Neural cell (in vitro differentiated cells): ENCODE results near the gene SLC6A19. TPM values are rescaled to one million over a fixed set of nuclear protein-coding genes. Genes with fewer than 3 reads are reported as not detected.

Source experiments
- H2AFZ ChIP-seq: fragments of 200-600, 300-800 bp; sonication (generic), shearing (Covaris generic); 2 replicates; pipeline ENCODE4 v1.6.0; 2014; ENCODE audit warnings: low read depth, mild to moderate bottlenecking, antibody characterized with exemption, low read length, moderate library complexity
- H3F3A ChIP-seq: fragments of 200-600 bp; shearing (Covaris generic); 2 replicates; pipeline ENCODE4 v1.6.1; 2016; ENCODE audit warnings: mild to moderate bottlenecking, moderate library complexity, mixed read lengths, antibody characterized with exemption, low read length; ENCODE audit not compliant: insufficient read depth, poor library complexity, severe bottlenecking
- H3K27ac ChIP-seq: fragments of 200-600, 300-800 bp; sonication (generic), shearing (Covaris generic); 2 replicates; pipeline ENCODE4 v1.5.1; 2014; ENCODE audit warnings: mild to moderate bottlenecking, low read length, moderate library complexity
- H3K27me3 ChIP-seq: fragments of 300-800, 200-600 bp; sonication (generic), shearing (Covaris generic); 2 replicates; pipeline ENCODE4 v1.6.0; 2014; ENCODE audit warnings: mild to moderate bottlenecking, low read depth, low read length, moderate library complexity; ENCODE audit not compliant: insufficient read depth
- H3K36me3 ChIP-seq: fragments of 300-800, 200-600 bp; sonication (generic), shearing (Covaris generic); 2 replicates; pipeline ENCODE4 v1.5.1; 2014; ENCODE audit warnings: mild to moderate bottlenecking, antibody characterized with exemption, low read length, moderate library complexity; ENCODE audit not compliant: insufficient read depth
- H3K4me2 ChIP-seq: fragments of 300-800, 200-600 bp; sonication (generic), shearing (Covaris generic); 2 replicates; pipeline ENCODE4 v1.6.0; 2014; ENCODE audit warnings: mild to moderate bottlenecking, low read length
- H3K4me3 ChIP-seq: fragments of 300-800, 200-600 bp; sonication (generic), shearing (Covaris generic); 2 replicates; pipeline ENCODE4 v1.5.1; 2014; ENCODE audit warnings: mild to moderate bottlenecking, low read length, moderate library complexity
- H3K79me2 ChIP-seq: fragments of 200-600 bp; shearing (Covaris generic); replicated peaks from 2 replicates; pipeline ENCODE4 v1.6.0; 2014; ENCODE audit warnings: mild to moderate bottlenecking, low read length, moderate library complexity; ENCODE audit not compliant: insufficient read depth
- H3K9ac ChIP-seq: fragments of 300-800, 200-600 bp; sonication (generic), shearing (Covaris generic); 2 replicates; pipeline ENCODE4 v1.6.1; 2016; ENCODE audit warnings: mild to moderate bottlenecking, low read length, mixed read lengths
- H3K9me2 ChIP-seq: fragments of 200-600 bp; shearing (Covaris generic); 2 replicates; pipeline ENCODE4 v1.6.1; 2016; ENCODE audit warnings: mild to moderate bottlenecking, low read length, mixed read lengths; ENCODE audit not compliant: insufficient read depth
- H3K9me3 ChIP-seq: fragments of 200-600, 300-800 bp; sonication (generic), shearing (Covaris generic); 2 replicates; pipeline ENCODE4 v1.6.1; 2016; ENCODE audit warnings: mild to moderate bottlenecking, mixed run types, low read length, moderate library complexity, mixed read lengths
- H4K20me1 ChIP-seq: fragments of 200-600 bp; shearing (Covaris generic); 2 replicates; pipeline ENCODE4 v1.6.1; 2016; ENCODE audit warnings: mild to moderate bottlenecking, mixed run types; ENCODE audit not compliant: insufficient read depth
- CTCF ChIP-seq: fragments of 450-650 bp; IDR thresholded peaks from 2 replicates; pipeline ENCODE4 v1.5.1; 2014; ENCODE audit warnings: antibody characterized with exemption, mild to moderate bottlenecking, moderate library complexity; ENCODE audit not compliant: poor library complexity, severe bottlenecking
- EP300 ChIP-seq: fragments of 450-650 bp; conservative IDR thresholded peaks from 2 replicates; pipeline ENCODE4 v1.6.1; 2014; ENCODE audit warnings: antibody characterized with exemption, mild to moderate bottlenecking, moderate library complexity; ENCODE audit not compliant: poor library complexity, severe bottlenecking
- EZH2 ChIP-seq: fragments of 200-600, 300-800 bp; shearing (Covaris generic), sonication (generic); IDR thresholded peaks from 2 replicates; pipeline ENCODE4 v1.6.1; 2014; ENCODE audit warnings: antibody characterized with exemption, low read length, borderline replicate concordance, mild to moderate bottlenecking; ENCODE audit not compliant: insufficient read depth, poor library complexity, severe bottlenecking
- MXI1 ChIP-seq: fragments of 450-650 bp; conservative IDR thresholded peaks from 2 replicates; pipeline ENCODE4 v1.6.1; 2014; ENCODE audit warnings: antibody characterized with exemption, mild to moderate bottlenecking; ENCODE audit not compliant: poor library complexity, severe bottlenecking
- POLR2AphosphoS5 ChIP-seq: IDR thresholded peaks from 2 replicates; pipeline ENCODE4 v1.6.1; 2012
- RAD21 ChIP-seq: fragments of 450-650 bp; conservative IDR thresholded peaks from 2 replicates; pipeline ENCODE4 v1.6.1; 2014; ENCODE audit warnings: antibody characterized with exemption, mild to moderate bottlenecking, moderate library complexity
- SMC3 ChIP-seq: fragments of 450-650 bp; conservative IDR thresholded peaks from 2 replicates; pipeline ENCODE4 v1.6.1; 2014; ENCODE audit warnings: antibody characterized with exemption, mild to moderate bottlenecking, moderate library complexity; ENCODE audit not compliant: poor library complexity
- TAF1 ChIP-seq: IDR thresholded peaks from 2 replicates; pipeline ENCODE4 v1.6.1; 2012; ENCODE audit warnings: low read depth
- polyA plus RNA-seq: library from polyadenylated mRNA; depleted of rRNA; stranded (reverse); fragments of >200 nt; gene quantifications from 2 replicates; pipeline ENCODE4 v1.2.3, GENCODE V29; 2014
- TF ChIP-seq, protein P1 (sequence below): IDR thresholded peaks from 2 replicates; pipeline ENCODE4 v1.6.1; 2012; ENCODE audit warnings: borderline replicate concordance

Gene SLC6A19
- polyA plus RNA-seq, 1 donor from 2014 or later, result not detected

DNA sequence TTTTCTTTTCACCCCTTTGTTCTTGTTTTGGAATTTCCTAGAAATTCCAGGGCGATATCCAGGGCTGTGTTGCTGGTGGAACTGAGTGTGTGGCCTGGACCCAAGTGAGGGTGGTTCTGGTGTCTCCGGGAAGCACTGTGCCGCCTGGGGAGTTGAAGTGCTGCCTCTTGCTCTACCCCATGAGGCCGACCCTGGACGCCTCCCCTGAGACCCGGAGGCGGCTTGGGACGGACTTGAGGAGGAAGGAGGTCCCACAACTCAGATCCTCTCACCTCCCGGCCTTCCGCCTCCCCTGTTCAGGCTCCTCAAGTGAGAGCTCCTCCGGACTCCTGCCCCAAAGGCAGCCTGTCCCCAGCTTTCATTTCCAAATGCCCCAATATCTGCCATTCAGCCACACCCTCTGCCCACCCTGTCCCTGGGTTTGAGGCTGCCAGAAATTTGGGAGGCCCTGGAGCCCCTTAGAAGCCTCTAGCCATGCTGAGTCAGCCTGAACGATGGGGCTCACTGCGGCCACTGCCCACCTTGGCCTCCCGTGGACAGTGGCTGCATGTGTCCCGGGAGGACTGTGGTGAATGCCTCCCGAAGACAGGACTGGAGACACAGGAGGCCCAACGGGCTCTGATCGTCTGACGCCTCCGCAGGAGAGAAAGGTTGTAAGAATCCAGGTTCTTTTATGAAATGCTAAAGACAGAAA, 42.6 kb upstream of the SLC6A19 start:
- Histone ChIP-seq H3K27ac (no peak overlapping the region), H3K4me2 (no peak overlapping the region), H4K20me1 (no peaks in the 10 kb centered on the region), H3K36me3 (no peaks in the 10 kb centered on the region), H3K27me3 (peaks cover 27% of the 10 kb centered on the region), H2AFZ (no peak overlapping the region), H3K79me2 (no peaks in the 10 kb centered on the region), H3K9me2 (no peaks in the 10 kb centered on the region), H3F3A (no peaks in the 10 kb centered on the region), H3K9ac (no peak overlapping the region), H3K4me3 (no peak overlapping the region), H3K9me3 (no peaks in the 10 kb centered on the region)
- TF ChIP-seq EZH2 (no peak), EP300 (no peak), SMC3 (no peak)
- TF ChIP-seq, protein P1, sequence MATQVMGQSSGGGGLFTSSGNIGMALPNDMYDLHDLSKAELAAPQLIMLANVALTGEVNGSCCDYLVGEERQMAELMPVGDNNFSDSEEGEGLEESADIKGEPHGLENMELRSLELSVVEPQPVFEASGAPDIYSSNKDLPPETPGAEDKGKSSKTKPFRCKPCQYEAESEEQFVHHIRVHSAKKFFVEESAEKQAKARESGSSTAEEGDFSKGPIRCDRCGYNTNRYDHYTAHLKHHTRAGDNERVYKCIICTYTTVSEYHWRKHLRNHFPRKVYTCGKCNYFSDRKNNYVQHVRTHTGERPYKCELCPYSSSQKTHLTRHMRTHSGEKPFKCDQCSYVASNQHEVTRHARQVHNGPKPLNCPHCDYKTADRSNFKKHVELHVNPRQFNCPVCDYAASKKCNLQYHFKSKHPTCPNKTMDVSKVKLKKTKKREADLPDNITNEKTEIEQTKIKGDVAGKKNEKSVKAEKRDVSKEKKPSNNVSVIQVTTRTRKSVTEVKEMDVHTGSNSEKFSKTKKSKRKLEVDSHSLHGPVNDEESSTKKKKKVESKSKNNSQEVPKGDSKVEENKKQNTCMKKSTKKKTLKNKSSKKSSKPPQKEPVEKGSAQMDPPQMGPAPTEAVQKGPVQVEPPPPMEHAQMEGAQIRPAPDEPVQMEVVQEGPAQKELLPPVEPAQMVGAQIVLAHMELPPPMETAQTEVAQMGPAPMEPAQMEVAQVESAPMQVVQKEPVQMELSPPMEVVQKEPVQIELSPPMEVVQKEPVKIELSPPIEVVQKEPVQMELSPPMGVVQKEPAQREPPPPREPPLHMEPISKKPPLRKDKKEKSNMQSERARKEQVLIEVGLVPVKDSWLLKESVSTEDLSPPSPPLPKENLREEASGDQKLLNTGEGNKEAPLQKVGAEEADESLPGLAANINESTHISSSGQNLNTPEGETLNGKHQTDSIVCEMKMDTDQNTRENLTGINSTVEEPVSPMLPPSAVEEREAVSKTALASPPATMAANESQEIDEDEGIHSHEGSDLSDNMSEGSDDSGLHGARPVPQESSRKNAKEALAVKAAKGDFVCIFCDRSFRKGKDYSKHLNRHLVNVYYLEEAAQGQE, result no peak

GRCh38 chr5:1159341-1159675, 42.1 kb upstream of the SLC6A19 start:
- H3K9ac ChIP-seq, result no peak overlapping the region
- TF ChIP-seq, protein P1, result no peak
- TF ChIP-seq MXI1 (no peak), EP300 (no peak), TAF1 (no peak), POLR2AphosphoS5 (no peak), CTCF (no peak), EZH2 (no peak), SMC3 (no peak), RAD21 (no peak)
- H2AFZ ChIP-seq, result no peak overlapping the region
- peaks cover 22% of the 10 kb centered on the region for H3K27me3 ChIP-seq
- H3K4me2 ChIP-seq, result no peak overlapping the region
- H3K79me2 ChIP-seq, result no peaks in the 10 kb centered on the region
- H3K36me3 ChIP-seq, result no peaks in the 10 kb centered on the region
- no peaks in the 10 kb centered on the region for H3K9me2 ChIP-seq
- no peaks in the 10 kb centered on the region for H3K9me3 ChIP-seq
- H3K4me3 ChIP-seq, result no peak overlapping the region
- no peak overlapping the region for H3K27ac ChIP-seq
- no peaks in the 10 kb centered on the region for H3F3A ChIP-seq
- H4K20me1 ChIP-seq, result no peaks in the 10 kb centered on the region
